ENCODE data around the gene SPATA13.

DNA sequence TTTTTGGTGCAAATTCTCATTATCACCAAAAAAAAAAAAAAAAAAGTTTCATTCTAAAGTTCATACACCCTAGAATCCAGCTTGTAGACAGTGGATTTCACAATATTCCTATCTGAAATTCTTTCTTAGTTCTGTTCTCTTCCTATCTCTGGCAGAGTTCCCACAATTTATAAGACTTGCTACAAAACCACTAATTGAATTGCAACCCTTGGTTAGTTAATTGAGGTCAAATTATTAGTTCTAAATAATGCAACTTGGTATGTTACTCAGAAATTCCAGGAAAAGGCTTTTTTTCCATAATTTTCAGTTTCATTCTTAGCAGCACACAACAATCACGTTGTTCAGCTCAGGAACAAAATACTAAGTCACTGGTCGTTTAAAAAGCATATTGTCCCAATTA, 58.5 kb downstream of the SPATA13 start:
- TF ChIP-seq, protein P1, sequence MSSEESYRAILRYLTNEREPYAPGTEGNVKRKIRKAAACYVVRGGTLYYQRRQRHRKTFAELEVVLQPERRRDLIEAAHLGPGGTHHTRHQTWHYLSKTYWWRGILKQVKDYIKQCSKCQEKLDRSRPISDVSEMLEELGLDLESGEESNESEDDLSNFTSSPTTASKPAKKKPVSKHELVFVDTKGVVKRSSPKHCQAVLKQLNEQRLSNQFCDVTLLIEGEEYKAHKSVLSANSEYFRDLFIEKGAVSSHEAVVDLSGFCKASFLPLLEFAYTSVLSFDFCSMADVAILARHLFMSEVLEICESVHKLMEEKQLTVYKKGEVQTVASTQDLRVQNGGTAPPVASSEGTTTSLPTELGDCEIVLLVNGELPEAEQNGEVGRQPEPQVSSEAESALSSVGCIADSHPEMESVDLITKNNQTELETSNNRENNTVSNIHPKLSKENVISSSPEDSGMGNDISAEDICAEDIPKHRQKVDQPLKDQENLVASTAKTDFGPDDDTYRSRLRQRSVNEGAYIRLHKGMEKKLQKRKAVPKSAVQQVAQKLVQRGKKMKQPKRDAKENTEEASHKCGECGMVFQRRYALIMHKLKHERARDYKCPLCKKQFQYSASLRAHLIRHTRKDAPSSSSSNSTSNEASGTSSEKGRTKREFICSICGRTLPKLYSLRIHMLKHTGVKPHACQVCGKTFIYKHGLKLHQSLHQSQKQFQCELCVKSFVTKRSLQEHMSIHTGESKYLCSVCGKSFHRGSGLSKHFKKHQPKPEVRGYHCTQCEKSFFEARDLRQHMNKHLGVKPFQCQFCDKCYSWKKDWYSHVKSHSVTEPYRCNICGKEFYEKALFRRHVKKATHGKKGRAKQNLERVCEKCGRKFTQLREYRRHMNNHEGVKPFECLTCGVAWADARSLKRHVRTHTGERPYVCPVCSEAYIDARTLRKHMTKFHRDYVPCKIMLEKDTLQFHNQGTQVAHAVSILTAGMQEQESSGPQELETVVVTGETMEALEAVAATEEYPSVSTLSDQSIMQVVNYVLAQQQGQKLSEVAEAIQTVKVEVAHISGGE (tag by site-specific recombination; conservative IDR thresholded peaks at IDR 0.05; ENCODE audit: low read depth) = no peak
- TF ChIP-seq ZNF354C (tag by site-specific recombination; IDR thresholded peaks at IDR 0.05; ENCODE audit: borderline replicate concordance, low read depth) = no peak
- TF ChIP-seq ZBTB48 (tag by site-specific recombination; IDR thresholded peaks at IDR 0.05) = no peak

All from HEK293 (cell line).